ENCODE measurements around the gene CACNA2D2.
"Not testable (repeated sequence)": the region's sequence is repeated elsewhere in the genome, so short reads cannot be mapped to it uniquely, and the experiment has no call there.

CACNA2D2 gene

DNA sequence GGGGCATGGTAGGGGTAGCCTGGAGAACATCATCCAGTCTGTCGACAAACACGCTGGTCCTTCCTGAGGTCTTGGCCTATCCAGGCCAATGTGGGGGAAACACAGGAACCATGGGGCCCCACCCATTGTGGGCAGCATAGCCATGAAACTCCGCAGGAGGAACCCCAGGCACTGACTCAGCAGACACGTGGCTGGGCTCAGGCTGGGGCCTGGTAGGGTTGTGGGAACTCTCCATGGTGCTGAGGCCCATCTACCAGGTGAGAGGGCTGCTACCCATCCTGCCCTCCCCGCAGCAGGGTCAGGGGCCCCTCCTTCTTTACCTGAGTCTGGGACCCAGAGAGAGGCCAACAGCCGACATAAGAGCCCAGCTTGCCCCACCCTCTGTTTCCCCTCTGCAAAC is 22.6 kb upstream of the CACNA2D2 start:
- no peak for DNase-seq

DNA sequence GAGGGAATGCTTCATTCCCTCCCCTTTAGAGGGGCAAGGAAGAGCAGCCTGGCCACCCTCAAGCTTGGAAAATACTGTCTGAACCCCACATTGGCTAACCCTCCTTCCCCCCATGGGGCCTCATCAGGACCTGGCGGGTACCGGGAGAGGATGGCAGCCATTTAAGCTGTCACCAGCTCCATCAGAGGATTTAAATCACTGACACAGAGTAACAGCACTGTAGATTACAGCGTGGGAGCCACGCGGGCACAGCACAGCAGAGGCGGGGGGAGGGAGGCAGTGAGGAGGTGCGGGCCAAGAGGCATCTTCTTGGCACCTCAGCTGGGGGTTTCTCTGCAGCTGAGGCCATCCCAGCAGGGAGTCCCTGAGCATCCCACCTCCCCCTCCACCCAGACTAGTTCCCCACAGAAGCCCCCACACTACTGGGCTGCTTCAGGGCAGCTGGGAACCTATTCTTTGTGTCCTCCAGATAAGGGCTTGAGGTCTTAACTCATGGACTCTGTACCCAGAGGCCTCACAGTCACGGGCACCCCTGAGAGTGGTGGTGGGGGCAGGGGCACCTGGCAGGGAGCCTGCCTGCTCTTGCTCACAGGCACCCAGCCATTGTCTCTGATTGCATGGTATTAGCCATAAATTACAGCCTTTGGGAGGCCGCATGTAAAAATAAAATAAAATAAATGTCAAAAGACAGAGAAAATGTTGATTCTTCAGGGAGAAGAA is 21.9 kb upstream of the CACNA2D2 start:
- DNase-seq: no peak

DNA sequence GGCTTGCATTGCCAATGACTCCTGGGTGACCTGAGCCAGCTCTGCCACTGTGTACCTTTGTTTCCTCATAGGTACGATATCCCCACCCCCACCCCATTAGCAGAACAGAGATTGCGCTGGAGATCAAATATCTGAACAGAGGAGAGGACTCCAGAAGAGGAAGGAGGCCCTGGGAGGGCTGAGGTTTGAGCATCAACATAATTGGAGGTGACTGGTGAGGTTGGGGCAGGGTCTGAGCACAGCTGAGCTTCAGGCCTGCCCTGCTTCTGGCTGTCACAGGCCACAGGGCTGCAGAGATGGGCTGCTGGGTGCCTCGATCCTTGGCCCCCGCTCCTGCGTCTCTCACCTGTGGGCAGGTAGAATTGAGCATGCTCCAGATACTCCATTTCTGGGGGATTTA is 21.3 kb upstream of the CACNA2D2 start:
- DNase-seq: no peak

DNA sequence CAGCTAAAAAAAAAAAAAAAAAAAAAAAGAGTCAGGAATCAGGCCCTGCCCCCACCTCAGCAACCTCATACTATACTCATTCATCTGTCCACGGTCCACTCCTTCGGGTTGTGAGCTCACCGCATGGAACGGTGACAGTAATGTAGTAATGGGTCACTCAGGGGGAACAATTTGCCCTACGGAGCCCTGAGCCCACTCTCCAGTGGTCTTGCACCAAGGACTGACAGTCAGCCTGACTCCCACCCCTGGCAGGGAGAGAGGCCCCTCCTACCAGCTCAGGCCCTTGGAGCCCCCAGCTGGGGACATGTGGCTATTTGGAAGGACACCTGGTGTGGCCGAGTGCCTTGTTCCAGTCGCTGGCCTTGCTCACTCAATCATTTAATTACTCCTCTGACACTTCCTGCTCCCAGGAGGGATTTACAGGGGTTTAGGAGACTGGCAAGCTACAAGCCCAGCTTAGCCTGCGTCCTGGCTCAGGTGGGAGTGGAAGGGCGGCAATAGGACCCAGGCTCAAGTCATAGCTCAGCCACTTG is 19.9 kb upstream of the CACNA2D2 start:
- DNase-seq: no peak

DNA sequence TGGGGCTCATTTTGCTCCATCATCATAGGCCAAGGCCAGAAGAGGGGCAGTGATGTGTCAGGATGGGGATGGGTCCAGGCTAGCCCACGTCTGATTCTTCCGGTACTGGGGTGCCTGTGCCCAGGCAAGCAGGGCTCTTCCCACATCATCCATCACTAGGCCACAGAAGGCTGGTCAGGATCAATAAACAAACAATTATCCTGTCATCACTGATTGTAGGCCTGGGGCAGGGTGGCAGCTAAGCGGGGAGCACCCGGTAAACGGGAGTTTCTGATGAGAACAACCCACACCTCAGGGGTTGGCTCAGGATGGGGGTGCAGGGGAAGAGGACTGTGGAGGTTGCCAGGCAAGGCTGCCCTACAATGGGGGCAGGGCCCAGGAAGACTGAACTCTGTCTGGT is 18.1 kb upstream of the CACNA2D2 start:
- DNase-seq: no peak

DNA sequence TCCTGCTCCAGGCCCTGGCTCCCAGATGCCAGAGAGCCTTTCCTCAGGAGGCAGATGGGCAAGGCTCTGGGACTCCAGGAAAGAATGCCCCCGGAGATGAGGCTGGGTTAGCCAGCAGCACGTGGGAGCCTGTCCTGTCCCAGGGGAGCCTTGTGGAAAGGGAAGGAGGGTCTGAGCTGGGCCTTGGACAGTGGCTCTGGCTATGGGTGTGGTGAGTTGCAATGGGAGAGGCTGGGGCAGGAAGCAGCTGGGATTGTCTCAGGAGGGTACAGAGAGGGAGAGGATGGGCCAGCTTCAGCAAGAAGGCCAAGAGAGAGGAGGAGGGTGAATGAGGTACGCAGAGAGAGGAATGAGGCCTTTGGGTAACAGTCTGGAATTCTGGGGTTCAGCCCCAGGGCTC is 17.4 kb upstream of the CACNA2D2 start:
- no peak for DNase-seq

DNA sequence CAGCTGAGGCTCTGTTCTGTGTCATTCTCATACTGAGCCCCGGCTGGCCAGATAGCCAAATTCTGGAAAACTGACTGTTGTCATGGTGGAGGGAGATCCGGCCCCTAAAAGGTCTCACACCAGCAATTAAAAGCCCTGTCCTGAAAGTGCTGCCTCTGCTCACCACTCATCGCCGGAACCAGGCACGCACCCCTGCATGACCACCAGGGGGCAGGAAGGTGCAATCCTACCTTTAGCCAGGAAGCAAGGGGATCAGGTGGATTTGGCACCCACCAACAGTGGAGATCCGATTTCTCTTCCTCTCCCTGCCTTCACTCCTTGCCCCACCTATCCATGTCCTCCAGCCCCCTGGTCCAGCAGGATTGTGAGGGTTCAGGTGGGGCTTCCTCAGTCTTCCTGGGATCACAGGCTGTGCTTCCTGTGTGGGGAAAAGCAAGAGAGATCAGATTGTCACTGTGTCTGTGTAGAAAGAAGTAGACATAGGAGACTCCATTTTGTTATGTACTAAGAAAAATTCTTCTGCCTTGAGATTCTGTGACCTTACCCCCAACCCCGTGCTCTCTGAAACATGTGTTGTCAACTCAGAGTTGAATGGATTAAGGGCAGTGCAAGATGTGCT is 16.1 kb upstream of the CACNA2D2 start:
- DNase-seq: peak; percentile 7

DNA sequence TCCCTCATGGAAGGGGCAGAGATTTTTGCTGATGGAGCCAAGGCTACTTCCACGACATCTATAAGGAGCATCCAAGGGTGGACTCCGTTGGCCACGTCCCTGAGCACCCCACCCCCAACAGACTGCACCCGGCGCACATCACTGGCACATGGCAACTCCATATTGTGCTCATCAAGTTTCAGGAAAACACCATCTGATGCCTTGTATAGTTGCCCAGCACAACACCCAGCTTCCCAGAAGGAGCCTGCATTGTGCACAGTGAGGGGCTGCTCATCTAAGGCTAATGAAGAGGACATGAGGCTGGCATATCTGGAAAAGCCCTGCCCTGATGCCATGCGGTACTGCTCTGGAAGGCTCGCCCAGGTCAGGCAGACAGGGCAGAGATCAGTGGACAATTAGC is 15.0 kb upstream of the CACNA2D2 start:
- no peak for DNase-seq

DNA sequence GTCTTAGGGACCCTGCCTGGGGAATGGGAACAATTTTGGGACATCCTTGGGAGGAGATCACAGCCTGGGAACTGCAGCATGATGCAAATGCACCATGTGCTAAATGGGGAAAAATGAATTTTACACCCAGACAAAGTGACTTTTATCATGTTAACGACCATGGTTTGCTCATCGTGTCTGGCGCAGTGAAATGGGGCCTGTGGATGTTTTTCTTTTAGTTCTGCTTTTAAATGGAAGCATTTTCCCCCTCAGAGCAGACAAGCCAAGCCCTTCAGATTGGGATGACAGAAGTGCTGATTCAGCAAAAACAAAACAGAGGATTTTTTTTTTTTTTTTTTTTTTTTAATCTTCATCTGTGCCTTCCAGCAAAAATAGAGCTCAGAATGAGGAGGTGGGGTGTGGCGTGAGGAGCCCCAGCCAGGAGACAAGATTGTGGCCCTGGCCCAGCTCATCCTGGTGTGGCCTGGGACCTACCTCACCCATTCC is 14.3 kb upstream of the CACNA2D2 start:
- DNase-seq: no peak

DNA sequence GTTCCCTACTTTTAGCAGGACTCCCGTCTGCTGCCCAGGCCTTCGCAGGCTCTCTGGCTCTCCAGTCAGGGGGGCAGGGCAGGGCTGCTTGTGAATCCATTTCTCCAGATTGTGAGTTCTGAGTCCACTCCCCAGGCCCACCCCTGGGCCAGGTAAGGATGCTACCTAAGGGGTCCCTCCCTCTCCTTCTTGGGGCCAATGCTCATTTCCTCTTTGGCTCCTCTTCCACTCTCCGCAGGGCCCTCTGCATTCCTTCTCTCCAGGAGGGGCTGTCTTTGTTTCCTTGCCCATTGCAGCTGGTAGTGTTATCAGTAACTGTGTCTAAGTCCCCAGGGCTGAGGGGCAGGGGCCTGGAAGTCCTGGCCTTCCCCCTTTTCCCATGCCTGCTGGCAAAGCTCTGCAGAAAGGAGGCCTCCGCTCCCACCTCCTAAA is 13.0 kb upstream of the CACNA2D2 start:
- DNase-seq: no peak

DNA sequence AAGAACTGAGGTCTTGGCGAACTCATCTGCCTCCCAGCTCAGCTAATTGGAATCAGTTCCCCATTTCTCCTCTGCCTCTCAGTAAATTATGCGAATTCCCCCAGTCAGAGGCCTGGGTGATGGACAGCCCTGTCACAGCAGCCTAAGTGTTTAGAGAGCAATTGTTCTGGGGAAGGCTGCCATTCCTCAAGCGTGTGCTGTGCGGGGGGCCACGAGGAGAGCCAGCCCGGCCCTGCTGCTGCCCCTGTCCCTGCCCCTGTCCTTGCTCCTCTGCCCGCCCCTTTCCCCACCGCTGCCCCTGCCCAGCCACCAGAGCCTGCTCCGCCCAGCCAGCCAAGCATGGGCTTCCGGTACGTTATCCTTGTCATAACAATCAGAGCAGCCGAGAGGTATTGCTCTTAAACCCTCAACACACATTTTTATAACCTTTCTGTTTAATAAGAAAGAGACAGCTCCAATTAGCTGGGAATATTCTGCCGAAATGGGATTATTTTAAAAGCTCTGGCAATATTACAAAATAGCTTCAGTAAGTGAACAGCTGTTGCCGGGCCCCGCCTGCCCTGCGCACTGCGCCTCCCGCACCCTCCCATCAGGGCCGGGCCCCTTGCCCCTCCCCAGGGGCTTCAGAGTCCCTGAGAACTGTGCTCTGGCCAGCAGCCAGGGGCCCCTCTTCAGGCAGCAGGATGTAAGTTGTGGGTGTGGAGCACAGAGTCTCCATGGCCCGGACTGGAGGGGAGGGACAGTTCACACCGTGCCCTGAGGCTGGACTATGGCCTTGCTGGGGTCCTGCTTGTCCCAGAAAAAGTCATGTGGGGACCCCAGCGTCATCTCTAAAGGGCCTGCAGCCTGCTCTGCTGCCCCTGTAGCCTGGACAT is 12.4 kb upstream of the CACNA2D2 start:
- DNase-seq: no peak

DNA sequence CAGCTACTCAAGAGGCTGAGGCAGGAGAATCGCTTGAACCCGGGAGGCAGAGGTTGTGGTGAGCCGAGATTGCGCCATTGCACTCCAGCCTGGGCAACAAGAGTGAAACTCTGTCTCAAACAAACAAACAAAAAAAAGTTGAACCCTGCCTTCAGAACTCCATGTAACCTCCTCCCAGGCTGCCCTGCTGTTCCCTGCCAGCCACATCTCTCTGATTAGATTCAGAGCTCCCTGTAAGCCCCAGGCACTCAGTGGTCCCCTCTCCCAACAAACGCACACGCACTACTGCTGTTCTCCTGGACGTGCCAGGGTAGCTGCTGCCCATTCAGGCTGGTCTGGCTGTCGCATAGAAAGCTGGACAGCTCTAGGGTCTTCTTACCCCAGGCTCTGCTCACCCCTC is 9.5 kb upstream of the CACNA2D2 start:
- DNase-seq: not testable (repeated sequence)

DNA sequence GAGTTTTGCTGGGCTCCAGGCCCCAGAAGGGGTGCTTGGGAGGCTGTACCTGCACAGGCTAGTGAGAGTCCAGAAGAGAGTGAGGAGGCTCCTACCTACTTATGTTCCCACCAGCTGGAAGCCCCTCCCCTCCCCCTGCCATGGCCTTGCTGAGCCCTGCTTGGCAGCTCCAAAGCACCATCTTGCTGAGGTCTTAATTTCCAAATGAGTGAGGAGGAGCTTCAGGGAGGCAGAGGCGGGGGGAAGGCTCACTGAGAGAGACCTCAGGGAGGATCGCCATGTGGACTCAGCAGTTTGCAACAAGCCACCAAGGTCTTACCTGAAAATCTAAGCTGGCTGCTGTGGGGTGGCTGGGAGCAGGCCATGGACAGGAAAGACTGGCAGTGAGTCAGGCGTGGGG is 8.7 kb upstream of the CACNA2D2 start:
- DNase-seq: no peak

DNA sequence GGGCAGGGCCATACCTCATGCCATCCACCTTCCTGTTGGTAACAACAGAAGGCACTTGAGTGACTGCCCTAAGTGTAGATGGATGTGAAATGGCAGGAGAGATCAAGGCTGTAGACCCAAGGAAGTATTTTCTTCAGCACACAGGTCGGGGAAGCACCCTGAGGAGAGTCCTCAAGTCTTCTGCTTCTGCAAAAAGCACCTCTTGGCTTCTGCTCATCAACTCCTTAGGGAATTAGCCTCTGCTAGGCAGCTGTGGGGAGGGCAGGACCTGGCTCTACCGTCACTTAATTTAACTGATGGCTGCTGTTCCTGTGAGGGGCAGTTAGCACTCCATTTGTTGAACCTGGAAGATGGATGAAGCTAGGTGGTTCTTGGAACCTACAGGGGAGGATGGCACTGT is 6.9 kb upstream of the CACNA2D2 start:
- no peak for DNase-seq

DNA sequence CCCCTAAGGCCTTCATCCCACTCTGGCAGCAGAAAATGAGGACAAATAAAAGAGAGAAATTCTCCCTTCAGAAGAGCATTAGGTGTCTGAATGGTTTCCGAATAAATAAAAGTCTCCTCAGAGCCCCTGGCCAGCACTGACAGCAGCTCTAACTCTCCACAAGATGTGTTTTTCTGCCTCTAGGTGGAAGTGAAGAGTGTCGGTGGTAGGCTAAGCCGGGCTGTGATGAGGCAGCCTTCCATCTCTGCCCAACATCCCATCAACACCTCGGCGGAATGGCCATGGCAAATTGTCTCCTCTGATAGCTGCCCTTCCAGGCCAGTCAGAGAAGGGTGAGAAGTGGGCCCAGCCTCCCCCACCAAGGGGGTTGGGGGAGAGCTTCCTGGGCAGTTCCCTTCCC is 6.3 kb upstream of the CACNA2D2 start:
- DNase-seq: no peak

DNA sequence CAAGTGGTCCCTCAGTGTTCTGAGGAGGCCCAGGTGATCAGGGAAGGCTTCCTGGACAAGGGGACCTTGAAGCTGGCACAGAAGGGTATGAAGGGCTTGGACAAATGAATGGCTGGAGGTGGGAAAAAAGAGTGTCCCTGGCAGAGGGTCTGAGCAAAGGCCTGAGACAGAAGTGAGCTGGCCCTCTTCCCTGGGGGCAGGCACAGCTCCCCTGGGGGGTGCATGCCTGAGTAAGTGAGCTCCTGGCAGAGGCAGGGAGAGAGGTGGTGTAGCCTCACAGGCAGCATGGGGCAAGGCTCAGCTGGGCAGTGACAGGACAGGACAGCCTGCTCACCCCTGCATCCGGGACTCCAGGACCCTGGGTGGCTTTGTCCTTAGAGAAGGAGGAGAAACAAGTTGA is 5.4 kb upstream of the CACNA2D2 start:
- DNase-seq: no peak

DNA sequence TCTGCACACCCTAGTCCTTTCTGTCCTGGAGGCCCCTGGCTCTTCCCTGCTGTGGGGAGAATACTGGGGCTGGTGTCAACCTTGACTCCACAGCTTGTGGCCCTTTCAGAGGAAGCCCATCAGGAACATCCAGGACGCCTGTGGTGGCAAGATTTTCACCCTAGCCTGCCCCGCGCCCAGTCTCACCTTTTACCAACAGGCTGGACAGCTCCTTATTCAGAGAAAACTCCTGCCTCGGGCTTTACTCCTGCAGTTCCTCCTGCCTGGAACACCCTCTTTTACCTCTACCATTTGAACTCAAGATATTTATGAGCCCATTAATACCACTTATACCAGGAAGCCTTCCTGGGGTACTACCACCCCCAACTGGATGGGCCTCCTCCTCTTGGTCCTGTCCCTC is 2.7 kb upstream of the CACNA2D2 start:
- DNase-seq: no peak

DNA sequence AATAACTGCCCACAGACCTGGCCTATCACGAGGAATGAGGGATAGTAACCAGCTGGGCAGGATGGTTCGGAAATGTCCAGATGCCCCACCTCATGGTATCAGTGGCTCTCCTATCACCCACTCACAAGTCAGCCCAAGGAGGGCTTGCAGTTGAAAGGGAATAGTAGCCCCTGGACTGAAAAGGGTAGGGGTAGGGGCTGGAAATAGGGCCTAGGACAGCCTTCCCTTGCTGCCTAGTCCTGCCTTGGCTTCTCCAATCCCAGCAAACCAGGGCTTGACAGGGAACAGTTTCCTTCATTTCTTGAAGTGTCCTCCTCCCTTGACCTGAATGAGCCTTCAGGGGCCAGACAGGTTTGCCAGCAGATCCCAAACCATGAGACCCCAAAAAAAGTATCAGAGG is 1.2 kb upstream of the CACNA2D2 start:
- no peak for DNase-seq

DNA sequence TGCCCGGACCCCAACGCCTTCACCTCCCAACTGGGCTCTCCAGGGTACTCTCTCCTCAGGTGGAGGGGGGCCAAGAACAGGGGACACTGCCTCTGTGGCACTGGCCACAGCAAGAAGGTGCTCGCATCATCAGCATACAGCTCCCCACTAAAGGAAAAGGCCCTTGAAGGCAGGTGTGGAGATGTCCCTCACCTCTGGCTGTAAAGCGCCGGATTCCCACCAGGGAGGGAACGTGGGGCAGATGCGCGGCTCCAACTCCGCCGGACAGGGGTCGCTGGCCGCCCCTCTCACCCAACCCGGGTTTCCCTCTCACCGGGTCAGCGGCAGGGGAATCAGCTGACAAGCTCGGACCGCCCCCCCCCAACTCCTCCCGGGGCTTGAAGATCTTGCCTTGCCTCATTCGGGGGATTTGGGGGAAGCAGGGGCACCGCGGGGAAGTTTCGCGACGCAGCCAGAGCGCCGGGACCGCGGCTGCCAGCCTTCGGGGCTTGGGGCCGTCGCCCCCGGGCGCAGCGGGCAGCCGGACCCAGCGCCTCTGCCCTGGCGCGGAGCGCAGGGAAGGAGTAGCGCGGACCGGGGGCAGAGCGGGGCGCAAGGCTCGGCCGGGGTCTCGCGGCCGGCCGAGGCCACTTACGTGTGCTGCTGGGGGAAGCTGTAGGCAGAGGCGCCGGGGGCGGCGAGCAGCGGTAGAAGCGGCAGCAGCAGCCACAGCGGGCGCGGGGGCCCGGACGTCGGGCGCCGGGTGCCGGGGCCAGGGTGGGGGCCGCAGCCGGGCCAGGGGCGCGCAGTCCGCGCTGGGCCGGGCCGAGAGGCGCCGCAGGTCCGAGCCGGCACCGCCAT is 630 bp downstream of the CACNA2D2 start:
- DNase-seq: no peak

DNA sequence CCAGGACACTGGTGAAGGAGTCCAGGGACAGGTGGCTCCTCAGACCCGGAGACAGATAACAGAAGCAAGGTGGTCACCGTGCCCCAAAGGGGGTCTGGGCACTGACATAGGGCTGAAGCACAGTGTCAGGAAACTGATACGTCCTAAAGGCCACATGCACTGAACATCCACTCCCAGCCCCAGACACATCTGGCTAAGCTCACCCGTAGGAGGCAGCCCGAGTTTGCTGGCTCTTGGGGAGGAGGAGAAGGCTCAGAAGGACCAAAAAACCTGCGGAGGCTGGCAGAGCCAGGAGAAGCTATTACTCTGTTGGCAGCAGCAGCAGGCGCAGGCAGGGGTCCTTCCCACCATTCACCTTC is 1.2 kb downstream of the CACNA2D2 start:
- DNase-seq: no peak

DNA sequence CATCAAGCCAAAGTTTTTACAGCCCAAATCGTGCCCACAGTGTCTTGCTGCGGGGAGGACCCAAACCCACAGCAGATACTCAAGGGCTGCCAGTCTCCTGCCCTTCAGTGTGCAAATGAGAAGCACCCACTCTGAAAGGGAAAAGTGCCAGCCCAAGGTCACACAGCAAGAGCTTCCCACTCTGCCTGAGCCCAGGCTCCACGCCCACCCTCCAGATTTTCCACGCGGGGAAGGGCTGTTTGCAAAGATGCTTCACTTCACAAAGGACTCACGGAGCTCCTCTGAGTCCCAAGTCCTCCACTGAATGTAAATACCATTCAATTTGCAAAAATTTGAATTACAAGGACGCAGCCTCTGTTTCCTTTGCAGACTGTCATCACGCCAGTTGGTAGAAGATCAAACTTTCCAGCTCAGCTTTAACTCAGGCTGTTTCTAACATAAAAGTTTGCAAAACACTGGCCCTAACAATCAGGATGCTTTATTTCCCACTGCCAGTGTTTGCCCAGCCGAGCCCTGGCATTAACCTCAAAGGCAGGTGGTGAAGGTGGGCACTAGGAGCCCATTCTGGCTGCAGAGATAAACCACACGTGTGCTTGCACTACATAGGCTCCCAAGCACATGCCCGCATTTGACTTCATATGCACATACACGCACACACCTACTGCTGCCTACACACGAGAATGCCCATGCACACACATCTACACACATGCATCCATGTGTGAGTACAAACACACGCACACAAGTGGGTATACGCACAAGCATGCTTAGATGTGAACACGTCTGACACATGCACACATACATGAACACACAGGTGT is 7.6 kb downstream of the CACNA2D2 start:
- DNase-seq: no peak

DNA sequence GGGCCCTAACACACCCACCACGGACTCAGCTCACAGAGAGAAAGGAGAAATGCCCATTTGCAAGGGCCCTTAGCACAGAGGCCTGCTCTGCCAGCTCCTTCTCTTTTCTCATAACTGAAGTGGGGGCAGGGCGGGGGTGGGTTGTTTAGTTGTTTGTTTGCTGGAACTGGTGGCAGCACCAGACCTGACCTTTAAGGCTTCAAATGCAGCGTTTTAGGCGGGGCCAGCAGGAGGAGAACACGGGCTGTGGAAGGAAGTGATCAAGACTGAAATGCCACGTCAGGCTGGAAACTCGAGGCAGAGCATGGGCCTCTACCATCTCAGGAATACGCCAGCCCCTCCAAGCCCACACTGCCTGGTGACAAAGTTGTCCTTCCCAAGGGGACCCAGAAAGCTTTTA is 9.3 kb downstream of the CACNA2D2 start:
- DNase-seq: no peak
